ENCODE data around the gene CDC26.

- TF ChIP-seq PBX3 (IDR thresholded peaks at IDR 0.05; ENCODE audit: insufficient replicate concordance, low read depth, low read length) (no peak), CTCF (IDR thresholded peaks at IDR 0.05 in 2 of 3, conservative IDR thresholded peaks at IDR 0.05 in 1 of 3; ENCODE audit: control insufficient read depth in 2 of 3, extremely low read depth in 1 of 3, insufficient read depth in 1 of 3, low read depth in 3 of 3, low read length in 3 of 3) (no peak), HCFC1 (IDR thresholded peaks at IDR 0.05; ENCODE audit: low read length) (no peak), YY1 (IDR thresholded peaks at IDR 0.05; ENCODE audit: low read depth, low read length) (no peak), TAF1 (IDR thresholded peaks at IDR 0.05; ENCODE audit: borderline replicate concordance, low read depth, low read length) (no peak), CHD4 (IDR thresholded peaks at IDR 0.05) (no peak), GABPA (IDR thresholded peaks at IDR 0.05; ENCODE audit: low read depth) (no peak), ASH2L (IDR thresholded peaks at IDR 0.05; ENCODE audit: borderline replicate concordance, low read depth) (no peak), CEBPB (IDR thresholded peaks at IDR 0.05; ENCODE audit: borderline replicate concordance in 1 of 2, low read depth in 2 of 2, low read length in 2 of 2) (no peak), CBX5 (IDR thresholded peaks at IDR 0.05; ENCODE audit: low read depth) (no peak), RAD21 (IDR thresholded peaks at IDR 0.05; ENCODE audit: insufficient read depth, low read depth, low read length) (no peak), BCLAF1 (IDR thresholded peaks at IDR 0.05) (no peak), RFX5 (IDR thresholded peaks at IDR 0.05; ENCODE audit: low read depth, low read length) (no peak), ATF2 (IDR thresholded peaks at IDR 0.05; ENCODE audit: low read length) (no peak)
These were observed 17.1 kb downstream of the CDC26 start for GRCh38 chr9:113258282-113258681.

Measured in GM12878 (cell line).